Activated CD8-positive, alpha-beta T cell treated with anti-CD3 and anti-CD28 coated beads for 36 hours (primary cell): ENCODE data around the gene ARHGAP9. TPM values are rescaled to one million over a fixed set of nuclear protein-coding genes. Genes with fewer than 3 reads are reported as not detected.

Source experiments
- ATAC-seq: fragments of 200-7000 bp; cut with Tn5 transposase; one replicate; pipeline ENCODE4 v1.10.0; 2021; ENCODE audit warnings: mild to moderate bottlenecking, moderate library complexity
- CTCF ChIA-PET: fragments of 350-600 bp; sonication (Branson Sonifier 250); formaldehyde crosslinking; loops from one replicate; lab custom pipeline; 2021; ENCODE audit warnings: antibody characterized with exemption; lab: Charles Lee
- POLR2A ChIA-PET: fragments of 350-600 bp; sonication (Branson Sonifier 250); formaldehyde crosslinking; loops from one replicate; lab custom pipeline; 2021; ENCODE audit warnings: antibody characterized with exemption; lab: Charles Lee
- DNase-seq: peaks from one replicate; pipeline ENCODE4 v3.0.0-alpha.2; 2020
- H3K27ac Mint-ChIP-seq: one replicate; pipeline ENCODE4 v1.8.0; 2021; ENCODE audit warnings: mild to moderate bottlenecking, mixed read lengths
- H3K27me3 Mint-ChIP-seq: one replicate; pipeline ENCODE4 v1.8.0; 2021; ENCODE audit warnings: mixed read lengths
- H3K36me3 Mint-ChIP-seq: one replicate; pipeline ENCODE4 v1.8.0; 2021; ENCODE audit warnings: low read depth, mixed read lengths
- H3K4me1 Mint-ChIP-seq: one replicate; pipeline ENCODE4 v1.8.0; 2021; ENCODE audit warnings: low read depth, mixed read lengths
- H3K4me3 Mint-ChIP-seq: one replicate; pipeline ENCODE4 v1.8.0; 2021; ENCODE audit warnings: mild to moderate bottlenecking, moderate library complexity, mixed read lengths
- H3K9me3 Mint-ChIP-seq: one replicate; pipeline ENCODE4 v1.8.0; 2021; ENCODE audit warnings: mixed read lengths
- CTCF ChIP-seq: fragments of 200-600 bp; IDR thresholded peaks from one replicate; pipeline ENCODE4 v1.8.0; 2022; ENCODE audit warnings: antibody characterized with exemption, mild to moderate bottlenecking
- intact Hi-C: fragments of 100-400 bp; cut with micrococcal nuclease; formaldehyde crosslinking; loops from one replicate; pipeline ENCODE4 v1.10.0; 2022
- total RNA-seq, 2 experiments: library from RNA; stranded (reverse); gene quantifications; one replicate each; pipeline ENCODE4 v1.2.3, GENCODE V29; 2021

The ARHGAP9 gene
- total RNA-seq, 2 experiments from 2014 or later = 125 to 128 TPM

- Mint-ChIP-seq H3K9me3 (no peaks in the 10 kb centered on the region), H3K27me3 (no peaks in the 10 kb centered on the region), H3K36me3 (no peaks in the 10 kb centered on the region), H3K27ac (peak within 1 kb of the TSS; percentile 84), H3K4me1 (peaks cover 39% of the 10 kb centered on the region), H3K4me3 (peak within 1 kb of the TSS; percentile 81)
- intact Hi-C loops = loop anchor here (5.0 to 10.0 kb wide), 2 partner anchors 150 to 192 kb away; no protein-coding TSS in a partner anchor
- no peak for TF ChIP-seq CTCF
- no peak for ATAC-seq
- CTCF ChIA-PET = interaction anchor here (0.8 to 7.1 kb wide), 39 partner anchors 9 to 241 kb away, joined by 3 to 118 read pairs (median 5); partner anchors contain the start of genes INHBC and MARS1
- POLR2A ChIA-PET = interaction anchor here (1.5 kb wide), 1 partner anchor 26 kb away, joined by 7 read pairs; no protein-coding TSS in a partner anchor
- DNase-seq = peak; percentile 64
These were observed 24.9 kb downstream of the ARHGAP9 start, which contains the start of gene INHBE for GRCh38 chr12:57454566-57455373. INHBE (plus strand) TSS chr12:57455307; CDS start chr12:57455537, 230 bp downstream.

- H3K36me3 Mint-ChIP-seq = no peaks in the 10 kb centered on the region
- peak overlapping the region; percentile 81 for H3K4me3 Mint-ChIP-seq
- no peaks in the 10 kb centered on the region for H3K27me3 Mint-ChIP-seq
- ChIA-PET CTCF (interaction anchor here (1.0 to 7.1 kb wide), 13 partner anchors 9 to 240 kb away, joined by 3 to 118 read pairs (median 14); partner anchors contain the start of gene INHBC), POLR2A (no interaction called here)
- DNase-seq (no peak), ATAC-seq (no peak)
- no peak for TF ChIP-seq CTCF
- intact Hi-C loops = loop anchor here (10.0 kb wide), 1 partner anchor 149 kb away; no protein-coding TSS in a partner anchor
- H3K27ac Mint-ChIP-seq = peak overlapping the region; percentile 84
- H3K4me1 Mint-ChIP-seq = peaks cover 35% of the 10 kb centered on the region
- H3K9me3 Mint-ChIP-seq = no peaks in the 10 kb centered on the region
These were observed 25.5 kb downstream of the ARHGAP9 start for GRCh38 chr12:57454213-57454565.

- Mint-ChIP-seq H3K27ac (peak overlapping the region; percentile 9), H3K4me1 (peaks cover 28% of the 10 kb centered on the region), H3K9me3 (no peaks in the 10 kb centered on the region), H3K4me3 (peak overlapping the region; percentile 31), H3K27me3 (no peaks in the 10 kb centered on the region), H3K36me3 (no peaks in the 10 kb centered on the region)
- TF ChIP-seq CTCF = peak; percentile 87
- ATAC-seq (peak; percentile 48), DNase-seq (peak; percentile 81)
- POLR2A ChIA-PET = interaction anchor here (0.8 to 1.5 kb wide), 7 partner anchors 8 to 210 kb away, joined by 3 to 5 read pairs (median 4); no protein-coding TSS in a partner anchor
- CTCF ChIA-PET = interaction anchor here (0.6 to 7.1 kb wide), 50 partner anchors 8 to 342 kb away, joined by 3 to 118 read pairs (median 4); partner anchors contain the start of genes INHBC, SHMT2, STAC3 and STAT6
- intact Hi-C loops = loop anchor here (10.0 kb wide), 1 partner anchor 148 kb away; no protein-coding TSS in a partner anchor
These were observed 26.6 kb downstream of the ARHGAP9 start for GRCh38 chr12:57452937-57453509.

GRCh38 chr12:57452181-57452936 lies 27.3 kb downstream of the ARHGAP9 start:
- Mint-ChIP-seq H3K36me3 (no peaks in the 10 kb centered on the region), H3K27me3 (no peaks in the 10 kb centered on the region), H3K27ac (peak overlapping the region; percentile 9), H3K9me3 (no peaks in the 10 kb centered on the region), H3K4me1 (peaks cover 28% of the 10 kb centered on the region), H3K4me3 (peak overlapping the region; percentile 31)
- ChIA-PET CTCF (interaction anchor here (0.6 to 7.1 kb wide), 54 partner anchors 8 to 341 kb away, joined by 3 to 118 read pairs (median 4); partner anchors contain the start of genes INHBC, SHMT2, STAC3 and STAT6), POLR2A (interaction anchor here (0.8 to 1.5 kb wide), 10 partner anchors 8 to 209 kb away, joined by 3 to 5 read pairs (median 3); no protein-coding TSS in a partner anchor)
- no peak for TF ChIP-seq CTCF
- ATAC-seq (peak; percentile 45), DNase-seq (peak; percentile 55)
- intact Hi-C loops = loop anchor here (10.0 kb wide), 1 partner anchor 148 kb away; no protein-coding TSS in a partner anchor
